Small intestine (tissue), 7 donors: ENCODE measurements around the gene TGFB1. TPM values are rescaled to one million over a fixed set of nuclear protein-coding genes. Genes with fewer than 3 reads are reported as not detected.
"Not testable (repeated sequence)": the region's sequence is repeated elsewhere in the genome, so short reads cannot be mapped to it uniquely, and the experiment has no call there.

Experiments
- DNase-seq, 2 donors: peaks; one replicate each; pipeline versions ENCODE4 v3.0.0 to v3.0.0-alpha.2; 2013
- FAIRE-seq: peaks from 2 replicates; lab custom pipeline; 2012; peaks lifted over from hg19 to GRCh38; lab: Jason Lieb, UNC
- H3K27ac ChIP-seq, 3 donors: one replicate each; pipeline ENCODE4 v1.5.1; 2013; ENCODE audit warnings: low read length in 2 of 3, mild to moderate bottlenecking in 2 of 3, control low read depth in 1 of 3, inconsistent platforms in 1 of 3, low read depth in 1 of 3, moderate library complexity in 1 of 3
- H3K27me3 ChIP-seq, 3 donors: one replicate each; pipeline ENCODE4 v1.6.1; 2013; ENCODE audit warnings: low read length in 3 of 3, inconsistent platforms in 1 of 3; ENCODE audit not compliant: control insufficient read depth in 3 of 3, insufficient read depth in 3 of 3
- H3K36me3 ChIP-seq, 3 donors: one replicate each; pipeline ENCODE4 v1.6.1; 2013; ENCODE audit warnings: low read length in 3 of 3, inconsistent platforms in 1 of 3, low read depth in 1 of 3, mild to moderate bottlenecking in 1 of 3, moderate library complexity in 1 of 3; ENCODE audit not compliant: control insufficient read depth in 3 of 3, insufficient read depth in 2 of 3
- H3K4me1 ChIP-seq, 3 donors: one replicate each; pipeline ENCODE4 v1.6.1; 2013; ENCODE audit warnings: low read length in 2 of 3, inconsistent platforms in 1 of 3, low read depth in 1 of 3, mild to moderate bottlenecking in 1 of 3, moderate library complexity in 1 of 3; ENCODE audit not compliant: control insufficient read depth in 3 of 3, insufficient read depth in 2 of 3
- H3K4me3 ChIP-seq, 3 donors: one replicate each; pipeline ENCODE4 v1.5.1; 2013; ENCODE audit warnings: low read length in 3 of 3, control low read depth in 1 of 3, inconsistent platforms in 1 of 3, low read depth in 1 of 3, mild to moderate bottlenecking in 1 of 3, moderate library complexity in 1 of 3
- H3K9me3 ChIP-seq, 2 donors: one replicate each; pipeline ENCODE4 v1.6.1; 2013; ENCODE audit warnings: low read depth in 1 of 2, low read length in 1 of 2; ENCODE audit not compliant: control insufficient read depth in 2 of 2, insufficient read depth in 1 of 2
- WGBS, 3 donors: extraction: QIAGEN DNeasy Blood & Tissue Kit; methylation state at CpG; one replicate each; pipeline ENCODE4 v1.1.7; 2013; 5-methylcytosine and 5-hydroxymethylcytosine counted together
- polyA plus RNA-seq, 4 donors: library from polyadenylated mRNA; stranded (reverse) in 3 of 4; unstranded in 1 of 4; fragments of 200-250 nt in 3 of 4; fragments of 120-200 nt in 1 of 4; gene quantifications; one replicate each; pipeline versions ENCODE4 v1.2.1 to v1.2.3, GENCODE V29; 2013
- donor health status: healthy with polysubstance abuse.
- donor health status: control.
- donor health status: control.
- donor health status: Bipolar disorder and iron deficiency.
- donor health status: healthy.

The TGFB1 gene
- polyA plus RNA-seq, 4 donors, result 1.1 to 18.8 (median 8.5) TPM

DNA sequence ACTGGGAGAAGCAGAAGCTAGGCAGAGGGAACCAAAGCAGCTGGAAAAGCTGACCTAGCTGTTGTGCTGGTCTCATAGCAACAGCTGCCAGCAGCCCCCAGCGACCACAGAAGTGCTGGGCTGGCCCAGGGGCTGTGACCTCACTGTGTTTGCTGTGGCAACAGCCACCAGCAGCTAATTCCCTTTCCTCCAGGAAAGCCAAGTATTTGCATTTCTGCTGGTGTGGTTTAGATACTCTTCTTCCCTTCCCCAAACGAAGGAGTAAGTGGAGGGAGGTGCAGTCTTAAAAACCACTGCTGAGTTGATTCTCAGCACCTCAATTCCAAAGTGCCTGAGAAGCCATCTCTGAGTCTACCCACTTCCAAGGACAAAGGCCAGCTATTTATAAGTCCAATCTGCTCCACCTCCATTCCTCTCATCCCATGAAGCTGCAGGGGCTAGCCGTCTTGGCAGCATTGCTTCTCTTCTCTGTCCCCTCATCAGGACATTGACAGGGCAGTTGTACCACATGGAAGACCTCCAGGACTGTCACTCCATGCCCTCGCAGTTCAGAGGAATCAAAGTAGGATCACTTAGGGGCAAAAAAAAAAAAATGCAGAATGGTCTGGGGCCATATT is 55.3 kb downstream of the TGFB1 start:
- no peak for FAIRE-seq
- no peak overlapping the region for H3K4me3 ChIP-seq

GRCh38 chr19:41297628-41298347 is 55.9 kb downstream of the TGFB1 start:
- Histone ChIP-seq H3K4me3 (no peak overlapping the region), H3K36me3 (peaks cover 15 to 78% (median 48%) of the 10 kb centered on the region in 3 donors), H3K27ac (peak overlapping the region; percentile 68 to 96 (median 80)), H3K4me1 (peaks cover 0 to 34% (median 12%) of the 10 kb centered on the region in 3 donors), H3K27me3 (no peaks in the 10 kb centered on the region), H3K9me3 (no peaks in the 10 kb centered on the region)
- DNase-seq (peak in 1 of 2 donors; percentile 44), FAIRE-seq (no peak)
- 55 to 64% (median 63%) methylated on average over 7 of the region's 7 CpGs for WGBS, 3 donors

More for the DNA sequence above, 55.3 kb downstream of the TGFB1 start:
- H3K9me3 ChIP-seq, result no peaks in the 10 kb centered on the region
- WGBS, 3 donors, result 37 to 65% (median 56%) methylated on average over 4 of the region's 4 CpGs
- peak; percentile 30 to 64 for DNase-seq
- H3K27ac ChIP-seq, result peak overlapping the region; percentile 68 to 96 (median 80)
- H3K4me1 ChIP-seq, result peaks cover 0 to 34% (median 12%) of the 10 kb centered on the region in 3 donors
- peaks cover 13 to 82% (median 46%) of the 10 kb centered on the region in 3 donors for H3K36me3 ChIP-seq
- H3K27me3 ChIP-seq, result no peaks in the 10 kb centered on the region

DNA sequence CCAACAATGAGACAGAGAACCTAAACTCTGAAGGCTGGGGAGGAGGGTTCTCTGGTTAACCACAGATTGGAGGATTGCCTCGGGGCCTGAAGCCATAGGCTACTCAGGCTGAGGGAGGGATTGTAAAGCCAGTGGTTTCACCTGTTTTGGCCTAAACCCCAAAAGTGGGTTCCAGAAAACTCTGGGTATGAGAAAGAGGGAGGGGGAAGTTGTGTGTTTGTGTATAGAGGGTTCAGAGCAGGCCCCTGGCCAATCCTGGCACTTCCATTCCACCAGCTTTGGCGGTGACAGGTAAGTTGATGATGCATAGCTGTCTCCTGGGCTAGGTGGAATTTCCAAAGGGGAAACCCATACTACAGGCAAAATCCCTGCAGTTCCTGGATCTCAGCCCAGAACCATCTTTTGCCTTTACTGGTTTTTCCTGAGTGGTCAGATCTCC is 57.3 kb downstream of the TGFB1 start:
- Histone ChIP-seq H3K4me1 (peaks cover 0 to 34% (median 12%) of the 10 kb centered on the region in 3 donors), H3K36me3 (peaks cover 11 to 78% (median 55%) of the 10 kb centered on the region in 3 donors), H3K9me3 (no peaks in the 10 kb centered on the region), H3K27me3 (no peaks in the 10 kb centered on the region), H3K27ac (peak overlapping the region in 2 of 3 donors; percentile 80 to 96), H3K4me3 (no peak overlapping the region)
- no peak for FAIRE-seq
- no peak for DNase-seq
- 72 to 94% (median 75%) methylated on average over 2 of the region's 2 CpGs for WGBS, 3 donors

- Histone ChIP-seq H3K27ac (peak overlapping the region in 2 of 3 donors; percentile 39 to 47), H3K9me3 (no peaks in the 10 kb centered on the region), H3K4me3 (no peak overlapping the region), H3K4me1 (peaks cover 0 to 34% (median 12%) of the 10 kb centered on the region in 3 donors), H3K36me3 (peaks cover 11 to 82% (median 53%) of the 10 kb centered on the region in 3 donors), H3K27me3 (no peaks in the 10 kb centered on the region)
- FAIRE-seq, result no peak
- DNase-seq, result peak; percentile 66 to 74
- WGBS, 3 donors, result 31 to 61% (median 42%) methylated on average over 6 of the region's 6 CpGs
Observed at GRCh38 chr19:41295499-41295898, 58.2 kb downstream of the TGFB1 start.

DNA sequence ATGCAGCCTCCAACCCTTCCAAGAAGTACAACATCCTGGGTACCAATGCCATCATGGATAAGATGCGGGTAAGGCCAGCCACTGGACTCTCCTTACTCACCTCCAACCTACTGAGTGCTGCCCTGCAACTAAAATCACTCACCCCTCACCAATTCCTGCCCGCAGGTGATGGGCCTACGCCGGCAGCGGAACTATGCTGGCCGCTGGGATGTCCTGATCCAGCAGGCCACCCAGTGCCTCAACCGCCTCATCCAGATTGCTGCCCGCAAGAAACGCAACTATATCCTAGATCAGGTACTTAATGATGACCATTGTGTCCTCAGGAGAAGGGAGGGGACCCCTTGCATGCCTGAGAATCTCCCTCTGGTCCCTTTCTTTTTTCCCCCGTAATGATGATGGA is 59.3 kb downstream of the TGFB1 start:
- 95 to 98% (median 97%) methylated on average over 10 of the region's 10 CpGs for WGBS, 3 donors
- Histone ChIP-seq H3K4me3 (no peak overlapping the region), H3K27me3 (no peaks in the 10 kb centered on the region), H3K4me1 (peaks cover 0 to 34% (median 12%) of the 10 kb centered on the region in 3 donors), H3K9me3 (no peaks in the 10 kb centered on the region), H3K36me3 (peaks cover 11 to 82% (median 53%) of the 10 kb centered on the region in 3 donors), H3K27ac (no peak overlapping the region)
- FAIRE-seq (no peak), DNase-seq (no peak)

- H3K9me3 ChIP-seq, DNase-seq, H3K4me3 ChIP-seq, H3K27ac ChIP-seq, FAIRE-seq, H3K27me3 ChIP-seq, H3K4me1 ChIP-seq: not testable (repeated sequence)
- WGBS, 3 donors, result 92 to 95% (median 94%) methylated on average over 8 of the region's 8 CpGs
- H3K36me3 ChIP-seq, result peaks cover 18 to 78% (median 45%) of the 10 kb centered on the region in 3 donors
Observed at GRCh38 chr19:41289814-41290213, 63.9 kb downstream of the TGFB1 start.

- no peak for FAIRE-seq
- no peaks in the 10 kb centered on the region for H3K27me3 ChIP-seq
- H3K4me3 ChIP-seq, result no peak overlapping the region
- 80 to 89% (median 86%) methylated on average over 3 of the region's 3 CpGs for WGBS, 3 donors
- DNase-seq, result no peak
- H3K4me1 ChIP-seq, result no peaks in the 10 kb centered on the region
- H3K9me3 ChIP-seq, result no peaks in the 10 kb centered on the region
- peaks cover 16 to 77% (median 35%) of the 10 kb centered on the region in 3 donors for H3K36me3 ChIP-seq
- no peak overlapping the region for H3K27ac ChIP-seq
Observed at GRCh38 chr19:41288673-41289530, 64.8 kb downstream of the TGFB1 start.
